ENCODE results near the gene TSPAN16.

The TSPAN16 gene

GRCh38 chr19:11279505-11280236, 16.3 kb upstream of the TSPAN16 start:
- Mint-ChIP-seq H3K4me3 (peak overlapping the region; percentile 30 to 39), H3K4me1 (peaks cover 5 to 8% of the 10 kb centered on the region in 2 donors), H3K9me3 (peaks cover 0 to 8% of the 10 kb centered on the region in 2 donors), H3K27ac (no peak overlapping the region), H3K27me3 (peaks cover 29 to 50% of the 10 kb centered on the region in 2 donors), H3K36me3 (peaks cover 3 to 4% of the 10 kb centered on the region in 2 donors)
- ATAC-seq (replicated peaks): peak; percentile 58 to 76
- no peak for DNase-seq

GRCh38 chr19:11281356-11282049, 14.5 kb upstream of the TSPAN16 start:
- Mint-ChIP-seq H3K9me3 (peaks cover 0 to 8% of the 10 kb centered on the region in 2 donors), H3K27me3 (peaks cover 24 to 49% of the 10 kb centered on the region in 2 donors), H3K4me3 (no peak overlapping the region), H3K27ac (no peak overlapping the region), H3K4me1 (peaks cover 5 to 8% of the 10 kb centered on the region in 2 donors), H3K36me3 (peaks cover 3 to 4% of the 10 kb centered on the region in 2 donors)
- DNase-seq (no peak), ATAC-seq (replicated peaks) (no peak)

- Mint-ChIP-seq H3K4me3 (no peak overlapping the region), H3K27me3 (peaks cover 21 to 46% of the 10 kb centered on the region in 2 donors), H3K36me3 (peaks cover 2 to 3% of the 10 kb centered on the region in 2 donors), H3K9me3 (peaks cover 0 to 2% of the 10 kb centered on the region in 2 donors), H3K27ac (no peak overlapping the region), H3K4me1 (peaks cover 3 to 4% of the 10 kb centered on the region in 2 donors)
- DNase-seq (no peak), ATAC-seq (replicated peaks) (no peak)
These were observed 11.4 kb upstream of the TSPAN16 start for GRCh38 chr19:11284515-11284914.

- no peaks in the 10 kb centered on the region for H3K36me3 Mint-ChIP-seq
- H3K4me1 Mint-ChIP-seq: no peaks in the 10 kb centered on the region
- no peaks in the 10 kb centered on the region for H3K9me3 Mint-ChIP-seq
- peaks cover 17 to 40% of the 10 kb centered on the region in 2 donors for H3K27me3 Mint-ChIP-seq
- ATAC-seq (replicated peaks) (no peak), DNase-seq (no peak)
- H3K27ac Mint-ChIP-seq: no peak overlapping the region
- no peak overlapping the region for H3K4me3 Mint-ChIP-seq
These were observed 9.5 kb upstream of the TSPAN16 start for GRCh38 chr19:11286312-11286974.

- Mint-ChIP-seq H3K4me3 (no peak overlapping the region), H3K9me3 (no peaks in the 10 kb centered on the region), H3K4me1 (no peaks in the 10 kb centered on the region), H3K27ac (no peak overlapping the region), H3K27me3 (peaks cover 13 to 39% of the 10 kb centered on the region in 2 donors), H3K36me3 (no peaks in the 10 kb centered on the region)
- DNase-seq: no peak
- ATAC-seq (replicated peaks): no peak
These were observed 7.6 kb upstream of the TSPAN16 start for GRCh38 chr19:11288349-11288748.

GRCh38 chr19:11290256-11290655, 5.7 kb upstream of the TSPAN16 start:
- ATAC-seq (replicated peaks) (no peak), DNase-seq (no peak)
- H3K27me3 Mint-ChIP-seq: peaks cover 12 to 37% of the 10 kb centered on the region in 2 donors
- no peak overlapping the region for H3K27ac Mint-ChIP-seq
- peaks cover 1 to 5% of the 10 kb centered on the region in 2 donors for H3K4me1 Mint-ChIP-seq
- H3K36me3 Mint-ChIP-seq: no peaks in the 10 kb centered on the region
- no peak overlapping the region for H3K4me3 Mint-ChIP-seq
- no peaks in the 10 kb centered on the region for H3K9me3 Mint-ChIP-seq

- H3K36me3 Mint-ChIP-seq: no peaks in the 10 kb centered on the region
- no peak overlapping the region for H3K27ac Mint-ChIP-seq
- H3K27me3 Mint-ChIP-seq: peaks cover 14 to 34% of the 10 kb centered on the region in 2 donors
- ATAC-seq (replicated peaks): no peak
- no peaks in the 10 kb centered on the region for H3K9me3 Mint-ChIP-seq
- DNase-seq: no peak
- H3K4me1 Mint-ChIP-seq: peaks cover 1 to 5% of the 10 kb centered on the region in 2 donors
- no peak overlapping the region for H3K4me3 Mint-ChIP-seq
These were observed 4.5 kb upstream of the TSPAN16 start for GRCh38 chr19:11291415-11291814.

GRCh38 chr19:11291991-11292390, 4.0 kb upstream of the TSPAN16 start:
- ATAC-seq (replicated peaks) (no peak), DNase-seq (no peak)
- H3K36me3 Mint-ChIP-seq: no peaks in the 10 kb centered on the region
- peaks cover 14 to 32% of the 10 kb centered on the region in 2 donors for H3K27me3 Mint-ChIP-seq
- no peak overlapping the region for H3K4me3 Mint-ChIP-seq
- no peaks in the 10 kb centered on the region for H3K9me3 Mint-ChIP-seq
- H3K27ac Mint-ChIP-seq: no peak overlapping the region
- peaks cover 1 to 5% of the 10 kb centered on the region in 2 donors for H3K4me1 Mint-ChIP-seq

- no peaks in the 10 kb centered on the region for H3K9me3 Mint-ChIP-seq
- DNase-seq (peak; percentile 82), ATAC-seq (replicated peaks) (peak; percentile 99)
- peaks cover 9 to 29% of the 10 kb centered on the region in 2 donors for H3K27me3 Mint-ChIP-seq
- H3K4me1 Mint-ChIP-seq: peaks cover 1 to 5% of the 10 kb centered on the region in 2 donors
- H3K27ac Mint-ChIP-seq: no peak overlapping the region
- H3K4me3 Mint-ChIP-seq: peak overlapping the region; percentile 59 to 62
- no peaks in the 10 kb centered on the region for H3K36me3 Mint-ChIP-seq
These were observed 2.2 kb upstream of the TSPAN16 start for GRCh38 chr19:11293433-11294389.

- Mint-ChIP-seq H3K27me3 (peaks cover 5 to 30% of the 10 kb centered on the region in 2 donors), H3K27ac (no peak overlapping the region), H3K9me3 (no peaks in the 10 kb centered on the region), H3K4me1 (peaks cover 1 to 5% of the 10 kb centered on the region in 2 donors), H3K36me3 (no peaks in the 10 kb centered on the region), H3K4me3 (no peak overlapping the region)
- no peak for DNase-seq
- no peak for ATAC-seq (replicated peaks)
These were observed 780 bp upstream of the TSPAN16 start for GRCh38 chr19:11295180-11295579.

- ATAC-seq (replicated peaks) (no peak), DNase-seq (no peak)
- H3K36me3 Mint-ChIP-seq: no peaks in the 10 kb centered on the region
- peaks cover 1 to 5% of the 10 kb centered on the region in 2 donors for H3K4me1 Mint-ChIP-seq
- H3K4me3 Mint-ChIP-seq: no peak overlapping the region
- H3K9me3 Mint-ChIP-seq: no peaks in the 10 kb centered on the region
- peaks cover 5 to 34% of the 10 kb centered on the region in 2 donors for H3K27me3 Mint-ChIP-seq
- H3K27ac Mint-ChIP-seq: no peak overlapping the region
These were observed 304 bp downstream of the TSPAN16 start for GRCh38 chr19:11296264-11296663.

- ATAC-seq (replicated peaks) (no peak), DNase-seq (no peak)
- no peaks in the 10 kb centered on the region for H3K36me3 Mint-ChIP-seq
- H3K27ac Mint-ChIP-seq: no peak overlapping the region
- H3K4me1 Mint-ChIP-seq: no peaks in the 10 kb centered on the region
- H3K27me3 Mint-ChIP-seq: peaks cover 10 to 14% of the 10 kb centered on the region in 2 donors
- no peaks in the 10 kb centered on the region for H3K9me3 Mint-ChIP-seq
- no peak overlapping the region for H3K4me3 Mint-ChIP-seq
These were observed 4.2 kb downstream of the TSPAN16 start for GRCh38 chr19:11299946-11300810.

- H3K27ac Mint-ChIP-seq: no peak overlapping the region
- DNase-seq (no peak), ATAC-seq (replicated peaks) (no peak)
- no peaks in the 10 kb centered on the region for H3K36me3 Mint-ChIP-seq
- no peaks in the 10 kb centered on the region for H3K9me3 Mint-ChIP-seq
- H3K4me1 Mint-ChIP-seq: no peaks in the 10 kb centered on the region
- peaks cover 10 to 14% of the 10 kb centered on the region in 2 donors for H3K27me3 Mint-ChIP-seq
- H3K4me3 Mint-ChIP-seq: no peak overlapping the region
These were observed 4.8 kb downstream of the TSPAN16 start for GRCh38 chr19:11300811-11301120.

All from stimulated activated naive B cell treated with anti-CD40 and anti-IgM and Interleukin-4, amounts not matched to agents 10 μg/mL and 1 μg/mL and 100 μg/mL, for 72 hours (primary cell).